ENCODE results near the gene LNPEP.

- TF ChIP-seq REST (IDR thresholded peaks at IDR 0.05; ENCODE audit: insufficient read depth in 1 of 2, low read depth in 2 of 2, low read length in 2 of 2), result no peak; a peak in 1 of 4 replicates
- TF ChIP-seq POLR2AphosphoS5 (IDR thresholded peaks at IDR 0.05; ENCODE audit: low read depth, low read length), result no peak
- TF ChIP-seq TAF1 (IDR thresholded peaks at IDR 0.05; ENCODE audit: borderline replicate concordance, insufficient read depth, low read length), result no peak
- no peak for TF ChIP-seq FOXP2 (optimal IDR thresholded peaks at IDR 0.05; ENCODE audit: borderline replicate concordance, extremely low read depth, extremely low read length, insufficient read depth)
- no peak for TF ChIP-seq SIN3A (IDR thresholded peaks at IDR 0.05; ENCODE audit: borderline replicate concordance, insufficient read depth, low read length)
Measured at GRCh38 chr5:96936431-96937320, 796 bp downstream of the LNPEP start.

Measured in PFSK-1 (cell line).